NT2/D1 (cell line): Measurements from ENCODE around the gene CLASP1.
"Not testable (repeated sequence)": the region's sequence is repeated elsewhere in the genome, so short reads cannot be mapped to it uniquely, and the experiment has no call there.

Experiments
- DNase-seq: peaks from one replicate; pipeline ENCODE4 v3.0.0-alpha.2; 2011; ENCODE audit warnings: low read depth, low spot score
- H3K27me3 ChIP-seq: 2 replicates; pipeline ENCODE4 v1.6.0; 2011; ENCODE audit warnings: mild to moderate bottlenecking; ENCODE audit not compliant: insufficient read length, insufficient read depth
- H3K36me3 ChIP-seq: 2 replicates; pipeline ENCODE4 v1.6.1; 2011; ENCODE audit warnings: mild to moderate bottlenecking, low read length, mixed read lengths; ENCODE audit not compliant: insufficient read depth, insufficient read length
- H3K4me1 ChIP-seq: 2 replicates; pipeline ENCODE4 v1.5.1; 2011; ENCODE audit not compliant: insufficient read depth, insufficient read length
- H3K4me3 ChIP-seq: 2 replicates; pipeline ENCODE4 v1.5.1; 2011; ENCODE audit warnings: low read depth; ENCODE audit not compliant: insufficient read length
- H3K9ac ChIP-seq: 2 replicates; pipeline ENCODE4 v1.6.0; 2011; ENCODE audit warnings: low read depth; ENCODE audit not compliant: insufficient read length
- H3K9me3 ChIP-seq: 2 replicates; pipeline ENCODE4 v1.5.1; 2011; ENCODE audit warnings: mild to moderate bottlenecking, low read length; ENCODE audit not compliant: insufficient read depth
- SUZ12 ChIP-seq: IDR thresholded peaks from 2 replicates; pipeline ENCODE4 v1.6.1; 2011; ENCODE audit not compliant: insufficient read length, insufficient read depth; ENCODE audit errors: extremely low read depth
- YY1 ChIP-seq: IDR thresholded peaks from 2 replicates; pipeline ENCODE4 v1.6.1; 2011; ENCODE audit not compliant: insufficient read length, insufficient read depth
- ZNF274 ChIP-seq: IDR thresholded peaks from 2 replicates; pipeline ENCODE4 v1.6.1; 2011; ENCODE audit warnings: mild to moderate bottlenecking, low read depth, low read length

Gene CLASP1

DNA sequence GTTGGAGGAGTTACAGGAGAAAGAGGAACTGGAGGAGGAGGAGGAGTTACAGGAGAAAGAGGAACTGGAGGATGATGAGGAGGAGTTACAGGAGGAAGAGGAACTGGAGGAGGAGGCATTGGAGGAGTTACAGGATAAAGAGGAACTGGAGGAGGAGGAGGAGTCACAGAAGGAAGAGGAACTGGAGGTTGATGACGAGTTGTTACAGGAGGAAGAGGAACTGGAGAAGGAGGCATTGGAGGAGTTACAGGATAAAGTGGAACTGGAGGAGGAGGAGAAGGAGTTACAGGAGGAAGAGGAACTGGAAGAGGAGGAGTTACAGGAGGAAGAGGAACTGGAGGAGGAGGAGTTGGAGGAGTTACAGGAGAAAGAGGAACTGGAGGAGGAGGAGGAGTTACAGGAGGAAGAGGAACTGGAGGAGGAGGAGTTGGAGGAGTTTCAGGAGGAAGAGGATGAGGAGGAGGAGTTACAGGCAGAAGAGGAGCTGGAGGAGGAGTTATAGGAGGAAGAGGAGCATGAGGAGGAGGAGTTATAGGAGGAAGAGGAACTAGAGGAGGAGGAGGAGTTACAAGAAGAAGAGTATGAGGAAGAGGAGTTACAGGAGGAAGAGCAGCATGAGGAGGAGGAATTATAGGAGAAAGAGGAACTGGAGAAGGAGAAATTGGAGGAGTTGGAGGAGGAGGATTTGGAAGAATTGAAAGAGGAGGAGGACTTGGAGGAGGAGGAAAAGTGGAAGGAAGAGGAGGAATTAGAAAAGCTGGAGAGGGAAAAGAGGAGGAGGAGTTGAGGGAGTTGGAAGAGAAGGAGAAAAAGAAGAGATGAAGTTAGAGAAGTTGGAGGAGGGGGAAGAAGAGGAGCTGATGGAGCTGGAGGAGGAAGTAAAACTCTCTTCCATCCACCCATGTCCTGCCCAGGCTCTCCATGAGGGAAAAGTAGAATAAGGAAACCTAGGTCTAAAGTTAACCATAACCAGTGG lies 37.2 kb downstream of the CLASP1 start:
- H3K4me1 ChIP-seq, result no peaks in the 10 kb centered on the region
- H3K4me3 ChIP-seq, result no peak overlapping the region
- peaks cover 8% of the 10 kb centered on the region for H3K27me3 ChIP-seq
- peaks cover 11% of the 10 kb centered on the region for H3K36me3 ChIP-seq
- TF ChIP-seq SUZ12 (no peak), YY1 (no peak), ZNF274 (no peak)
- H3K9ac ChIP-seq, result no peak overlapping the region
- H3K9me3 ChIP-seq, result peaks cover 4% of the 10 kb centered on the region; the same call in 1 of the 2 replicates
- no peak for DNase-seq

DNA sequence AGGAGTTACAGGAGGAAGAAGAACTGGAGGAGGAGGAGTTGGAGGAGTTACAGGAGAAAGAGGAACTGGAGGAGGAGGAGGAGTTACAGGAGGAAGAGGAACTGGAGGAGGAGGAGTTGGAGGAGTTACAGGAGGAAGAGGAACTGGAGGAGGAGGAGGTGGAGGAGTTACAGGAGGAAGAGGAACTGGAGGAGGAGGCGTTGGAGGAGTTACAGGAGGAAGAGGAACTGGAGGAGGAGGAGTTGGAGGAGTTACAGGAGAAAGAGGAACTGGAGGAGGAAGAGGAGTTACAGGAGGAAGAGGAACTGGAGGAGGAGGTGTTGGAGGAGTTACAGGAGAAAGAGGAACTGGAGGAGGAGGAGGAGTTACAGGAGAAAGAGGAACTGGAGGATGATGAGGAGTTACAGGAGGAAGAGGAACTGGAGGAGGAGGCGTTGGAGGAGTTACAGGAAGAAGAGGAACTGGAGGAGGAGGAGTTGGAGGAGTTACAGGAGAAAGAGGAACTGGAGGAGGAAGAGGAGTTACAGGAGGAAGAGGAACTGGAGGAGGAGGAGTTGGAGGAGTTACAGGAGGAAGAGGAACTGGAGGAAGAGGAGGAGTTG lies 38.1 kb downstream of the CLASP1 start:
- DNase-seq, H3K4me3 ChIP-seq, H3K9me3 ChIP-seq, H3K27me3 ChIP-seq, H3K4me1 ChIP-seq, H3K9ac ChIP-seq: not testable (repeated sequence)
- H3K36me3 ChIP-seq, result peaks cover 11% of the 10 kb centered on the region

DNA sequence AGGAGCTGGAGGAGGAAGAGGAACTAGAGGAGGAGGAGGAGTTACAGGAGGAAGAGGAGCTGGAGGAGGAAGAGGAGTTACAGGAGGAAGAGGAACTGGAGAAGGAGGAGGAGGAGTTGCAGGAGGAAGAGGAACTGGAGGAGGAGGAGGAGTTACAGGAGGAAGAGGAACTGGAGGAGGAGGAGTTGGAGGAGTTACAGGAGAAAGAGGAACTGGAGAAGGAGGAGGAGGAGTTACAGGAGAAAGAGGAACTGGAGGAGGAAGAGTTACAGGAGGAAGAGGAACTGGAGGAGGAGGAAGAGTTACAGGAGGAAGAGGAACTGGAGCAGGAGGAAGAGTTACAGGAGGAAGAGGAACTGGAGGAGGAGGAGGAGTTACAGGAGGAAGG lies 38.8 kb downstream of the CLASP1 start:
- DNase-seq, H3K9me3 ChIP-seq, H3K4me3 ChIP-seq, H3K4me1 ChIP-seq, H3K9ac ChIP-seq, H3K27me3 ChIP-seq: not testable (repeated sequence)
- peaks cover 15% of the 10 kb centered on the region for H3K36me3 ChIP-seq

DNA sequence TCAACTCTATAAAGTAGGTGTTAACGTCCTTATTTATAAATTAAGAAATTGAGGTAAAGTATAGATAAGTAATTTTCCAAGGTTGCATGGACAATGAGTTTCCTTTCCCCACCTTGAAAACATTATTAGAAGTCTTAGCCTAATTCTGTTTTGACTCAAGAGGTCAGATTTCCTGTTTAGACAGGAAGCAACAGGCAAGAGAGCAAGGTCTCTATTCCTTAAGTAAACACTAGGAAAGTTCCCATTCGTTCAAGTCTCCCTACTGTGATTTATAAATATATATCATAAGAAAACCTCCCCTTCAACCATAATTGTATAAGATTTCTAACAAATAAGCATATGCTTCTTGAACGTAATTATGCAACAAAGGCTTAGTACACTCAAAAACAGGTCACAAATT lies 40.3 kb downstream of the CLASP1 start:
- no peak for TF ChIP-seq YY1
- TF ChIP-seq SUZ12, result no peak
- Histone ChIP-seq H3K4me1 (no peaks in the 10 kb centered on the region), H3K9ac (no peak overlapping the region), H3K27me3 (peaks cover 8% of the 10 kb centered on the region), H3K36me3 (peaks cover 18% of the 10 kb centered on the region), H3K9me3 (peaks cover 4% of the 10 kb centered on the region; the same call in 1 of the 2 replicates), H3K4me3 (no peak overlapping the region)
- DNase-seq, result no peak

DNA sequence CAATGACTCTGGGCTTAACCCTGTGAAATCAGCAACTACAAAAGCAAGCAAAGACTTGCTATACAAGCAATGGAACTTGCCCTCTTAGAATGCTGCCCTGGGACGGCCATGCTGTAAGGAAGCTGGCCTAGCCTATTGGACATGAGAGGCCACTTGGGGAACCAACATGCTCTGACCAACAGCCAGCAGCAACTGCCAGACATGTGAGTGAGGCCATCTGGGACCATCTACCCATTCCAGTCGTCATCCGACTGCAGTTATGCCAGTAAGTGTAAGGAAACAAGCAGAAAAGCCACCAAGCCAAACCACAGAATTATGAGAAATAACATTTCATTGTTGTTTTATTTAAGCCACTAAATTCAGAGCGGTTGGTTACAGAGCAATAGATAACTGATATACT lies 40.9 kb downstream of the CLASP1 start:
- no peak for DNase-seq
- Histone ChIP-seq H3K9me3 (peaks cover 4% of the 10 kb centered on the region; the same call in 1 of the 2 replicates), H3K4me1 (no peaks in the 10 kb centered on the region), H3K27me3 (peaks cover 8% of the 10 kb centered on the region), H3K9ac (no peak overlapping the region), H3K4me3 (no peak overlapping the region), H3K36me3 (peaks cover 15% of the 10 kb centered on the region)
- TF ChIP-seq SUZ12 (no peak), ZNF274 (no peak), YY1 (no peak)

DNA sequence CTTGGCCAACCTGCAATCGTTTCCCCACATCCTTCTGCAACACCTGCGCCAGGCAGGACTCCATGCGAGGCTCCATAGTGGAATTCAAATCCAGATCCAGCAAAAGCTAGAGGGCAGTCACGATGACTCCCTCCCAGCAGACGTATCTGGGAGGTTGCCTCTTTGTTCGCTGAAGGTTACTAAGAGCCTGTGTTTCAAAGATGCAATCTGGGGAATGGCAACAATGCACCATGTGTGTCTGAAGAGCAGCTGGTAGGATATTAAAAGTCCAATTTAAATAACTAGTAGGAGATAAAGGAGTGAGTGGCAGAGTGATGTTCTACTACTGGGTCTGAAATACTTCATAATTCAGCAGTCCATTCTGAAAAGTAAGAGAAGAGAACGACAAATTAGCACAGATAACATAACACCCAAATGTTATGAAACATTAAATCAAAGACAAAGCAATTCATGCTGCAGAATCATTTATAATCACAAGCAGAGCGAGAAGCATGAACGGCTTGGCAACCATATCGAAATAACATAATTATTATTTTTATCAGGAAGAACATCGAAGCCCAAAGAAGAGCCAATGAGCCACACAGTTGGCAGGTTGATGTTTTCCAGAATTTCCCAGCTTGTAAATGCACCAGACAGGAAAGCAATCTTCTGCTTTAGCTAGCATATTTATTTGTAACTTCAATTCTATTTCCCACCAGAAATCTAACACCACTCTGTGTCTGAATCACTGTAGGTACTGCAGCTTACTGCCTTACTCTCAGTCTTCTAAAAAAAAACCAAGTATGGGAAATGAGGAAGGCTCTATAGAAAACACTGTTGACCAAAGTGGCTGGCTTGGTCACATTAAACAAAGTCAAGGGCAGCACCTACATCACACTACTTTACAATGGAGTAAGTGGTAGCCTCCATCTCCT lies 43.2 kb downstream of the CLASP1 start:
- Histone ChIP-seq H3K4me3 (no peak overlapping the region), H3K9ac (no peak overlapping the region), H3K4me1 (no peaks in the 10 kb centered on the region), H3K9me3 (no peaks in the 10 kb centered on the region), H3K27me3 (no peaks in the 10 kb centered on the region), H3K36me3 (peaks cover 15% of the 10 kb centered on the region)
- no peak for DNase-seq
- TF ChIP-seq YY1 (no peak), SUZ12 (no peak), ZNF274 (no peak)

DNA sequence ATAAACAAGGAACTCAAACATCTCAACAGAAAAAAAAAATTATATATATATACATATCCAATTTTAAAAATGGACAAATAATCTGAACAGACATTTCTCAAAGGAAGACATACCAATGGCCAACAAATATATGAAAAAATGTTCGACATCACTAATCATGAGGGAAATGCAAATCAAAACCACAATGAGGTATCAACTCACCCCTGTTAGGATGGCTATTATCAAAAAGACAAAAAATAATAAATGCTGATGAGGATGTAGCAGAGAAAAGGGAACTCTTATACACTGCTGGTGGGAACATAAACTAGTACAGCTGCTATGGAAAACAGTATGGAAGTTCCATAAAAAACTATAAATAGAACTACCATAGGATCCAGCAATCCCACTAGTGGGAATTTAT lies 46.1 kb downstream of the CLASP1 start:
- TF ChIP-seq YY1 (no peak), SUZ12 (no peak), ZNF274 (no peak)
- DNase-seq, result no peak
- Histone ChIP-seq H3K9ac (no peak overlapping the region), H3K4me1 (no peaks in the 10 kb centered on the region), H3K27me3 (no peaks in the 10 kb centered on the region), H3K4me3 (no peak overlapping the region), H3K36me3 (peaks cover 15% of the 10 kb centered on the region), H3K9me3 (no peaks in the 10 kb centered on the region)
